Stimulated activated CD4-positive, alpha-beta T cell treated with anti-CD3 and anti-CD28 coated beads, Interleukin-12 subunit alpha, Interleukin-12 subunit beta, amount 100 ng/mL, for 48 hours (primary cell): ENCODE results near the gene ADGRD2.

Experiments used
- DNase-seq, 3 donors: peaks; one replicate each; pipeline ENCODE4 v3.0.0-alpha.2; 2020; ENCODE audit warnings: low read depth in 2 of 3, low spot score in 1 of 3

Gene ADGRD2

GRCh38 chr9:124479371-124479770 is 29.1 kb downstream of the ADGRD2 start:
- no peak for DNase-seq

- no peak for DNase-seq
Observed at GRCh38 chr9:124479947-124480620, 29.8 kb downstream of the ADGRD2 start.

GRCh38 chr9:124480621-124480981 is 30.4 kb downstream of the ADGRD2 start:
- DNase-seq: no peak

- DNase-seq: no peak
Observed at GRCh38 chr9:124481115-124481514, 30.9 kb downstream of the ADGRD2 start.

- no peak for DNase-seq
Observed at GRCh38 chr9:124482431-124483031, 32.3 kb downstream of the ADGRD2 start.

GRCh38 chr9:124483481-124483880 is 33.2 kb downstream of the ADGRD2 start:
- no peak for DNase-seq

GRCh38 chr9:124485201-124485600 is 35.0 kb downstream of the ADGRD2 start:
- DNase-seq: no peak

- DNase-seq: no peak
Observed at GRCh38 chr9:124485936-124486335, 35.7 kb downstream of the ADGRD2 start.

GRCh38 chr9:124486778-124487259 is 36.6 kb downstream of the ADGRD2 start:
- DNase-seq: no peak

- no peak for DNase-seq
Observed at GRCh38 chr9:124487260-124488182, 37.3 kb downstream of the ADGRD2 start.

- no peak for DNase-seq
Observed at GRCh38 chr9:124488641-124489210, 38.5 kb downstream of the ADGRD2 start.

GRCh38 chr9:124489222-124489621 is 39.0 kb downstream of the ADGRD2 start:
- DNase-seq: no peak

GRCh38 chr9:124490004-124490403 is 39.8 kb downstream of the ADGRD2 start:
- no peak for DNase-seq

- no peak for DNase-seq
Observed at GRCh38 chr9:124491049-124491975, 41.1 kb downstream of the ADGRD2 start.

- DNase-seq: no peak
Observed at GRCh38 chr9:124492818-124493217, 42.6 kb downstream of the ADGRD2 start.

GRCh38 chr9:124493218-124493617 is 43.0 kb downstream of the ADGRD2 start:
- no peak for DNase-seq

GRCh38 chr9:124493794-124494479 is 43.7 kb downstream of the ADGRD2 start:
- no peak for DNase-seq

- no peak for DNase-seq
Observed at GRCh38 chr9:124495126-124496074, 45.1 kb downstream of the ADGRD2 start.

GRCh38 chr9:124496075-124496449 is 45.8 kb downstream of the ADGRD2 start:
- DNase-seq: no peak
